Right lung (tissue), 5 donors: ENCODE data around the gene FTH1. TPM values are rescaled to one million over a fixed set of nuclear protein-coding genes. Genes with fewer than 3 reads are reported as not detected.

ENCODE experiments used
- DNase-seq, 2 donors: peaks; one replicate each; pipeline ENCODE4 v3.0.0-alpha.2; 2013
- polyA plus RNA-seq, 5 donors: library from polyadenylated mRNA; unstranded; fragments of 120-200 nt; gene quantifications; one replicate each; pipeline versions ENCODE4 v1.2.1 to v1.2.3, GENCODE V29; 2013; ENCODE audit warnings: inconsistent platforms in 1 of 5, low replicate concordance in 1 of 5; ENCODE audit not compliant: insufficient read length in 5 of 5, insufficient read depth in 1 of 5

Gene FTH1
- polyA plus RNA-seq, 5 donors = 1,688 to 2,297 (median 2,057) TPM

DNA sequence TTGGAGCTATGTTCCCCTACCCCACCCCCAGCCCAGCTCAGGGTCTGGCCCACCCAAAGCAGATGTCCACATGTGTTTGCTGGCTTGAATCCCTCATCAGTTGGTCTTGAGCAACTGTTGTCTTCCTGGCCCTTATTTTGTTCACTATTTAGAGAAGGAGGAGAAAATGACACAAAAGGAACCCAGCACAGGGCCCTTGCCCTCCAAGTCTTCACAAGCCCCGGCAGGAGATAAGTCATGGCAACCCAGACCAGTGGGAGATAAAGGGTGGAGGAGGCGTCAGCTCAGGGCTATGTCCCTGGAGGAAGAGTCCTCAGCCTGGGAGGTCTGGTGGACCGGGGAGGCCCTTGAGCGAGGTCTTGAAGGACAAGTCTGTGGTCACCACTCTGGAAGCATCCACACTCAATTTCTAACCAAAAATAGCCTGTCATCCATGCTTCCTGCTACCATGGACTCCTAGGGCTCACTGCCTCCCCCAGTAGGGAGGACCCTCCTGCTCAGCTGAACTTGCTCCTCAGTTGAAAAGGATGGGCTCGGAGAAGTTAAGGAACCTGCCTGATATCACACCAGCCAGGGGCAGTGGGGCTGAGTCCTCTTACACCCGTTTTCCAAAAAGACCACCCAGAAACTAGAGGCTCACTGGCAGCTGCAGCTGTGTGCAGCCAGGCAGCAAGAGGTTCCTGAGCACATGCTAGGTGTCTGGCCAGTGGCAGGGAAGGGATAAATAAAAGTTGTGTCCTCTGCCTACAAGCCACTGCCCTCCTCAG, 48.3 kb downstream of the FTH1 start:
- DNase-seq = no peak

DNA sequence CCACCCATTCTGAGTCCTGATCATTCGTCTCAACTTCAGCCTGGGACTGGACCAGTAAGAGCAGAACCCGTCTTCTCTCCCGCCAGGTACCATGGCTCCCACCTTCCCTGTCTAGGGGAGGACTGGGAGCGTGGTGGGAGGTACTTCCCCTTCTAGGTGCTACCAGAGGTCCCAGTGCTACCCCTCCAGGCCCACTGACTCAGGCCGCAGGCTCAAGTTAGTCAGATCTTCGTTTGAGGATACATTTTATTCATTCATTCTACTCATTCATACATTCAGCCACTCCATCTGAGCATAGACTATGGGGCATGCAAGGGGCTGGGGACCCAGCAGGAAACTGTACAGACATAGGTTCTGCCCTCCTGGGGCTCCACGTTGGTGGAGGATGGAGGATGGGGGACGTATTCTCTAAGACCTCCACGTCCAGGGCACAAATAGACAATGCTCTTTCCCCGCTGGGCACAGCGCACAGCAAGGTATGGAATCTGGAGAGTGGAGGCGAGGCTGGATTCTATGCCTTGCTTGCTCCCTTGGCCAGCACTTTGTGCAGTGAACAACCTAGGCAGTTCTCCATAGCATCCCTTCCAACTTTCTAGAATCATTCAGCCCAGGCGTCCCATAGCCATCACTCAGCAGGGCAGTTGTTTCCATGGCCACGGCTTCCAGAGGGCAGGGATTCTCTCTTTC, 49.0 kb downstream of the FTH1 start:
- DNase-seq = no peak

DNA sequence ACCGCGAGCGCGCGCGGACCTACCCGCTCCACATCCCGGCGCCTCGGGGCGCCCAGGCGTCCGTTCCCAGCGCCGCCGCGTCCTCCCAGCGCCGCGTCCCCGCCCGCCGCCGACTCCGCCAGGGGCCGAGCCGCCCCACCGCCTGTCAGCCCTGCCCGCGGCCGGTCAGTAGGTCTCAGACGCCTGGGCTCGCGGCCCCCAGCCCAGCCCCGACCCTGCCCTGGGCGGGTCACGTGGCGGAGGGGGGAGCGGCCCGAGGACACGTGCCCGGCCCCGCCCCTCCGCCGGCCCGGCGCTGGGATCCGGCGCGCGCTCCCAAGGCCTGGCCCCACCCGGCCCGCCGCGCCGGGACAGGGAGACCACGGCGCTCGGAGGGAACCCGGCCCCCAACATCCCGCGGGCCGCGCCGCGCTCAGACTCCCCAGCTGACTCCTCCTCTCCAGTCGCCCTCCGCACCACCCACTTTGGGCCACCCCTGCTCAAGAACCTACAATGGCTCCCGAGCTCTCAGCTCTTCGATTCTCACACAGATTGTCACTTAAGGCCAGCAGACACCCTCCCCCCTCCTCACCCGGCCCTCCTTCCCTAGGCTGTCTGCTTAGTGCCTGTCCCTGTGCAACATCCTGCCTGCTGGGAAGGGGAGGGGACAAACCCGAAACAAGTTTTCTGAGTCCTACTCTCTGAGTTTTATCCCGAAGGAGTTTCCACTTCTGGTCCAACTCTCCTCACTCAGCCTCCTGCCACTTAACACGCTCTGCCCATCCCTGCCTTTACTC, 49.9 kb downstream of the FTH1 start, which contains the start of gene RAB3IL1:
TSS of gene RAB3IL1 (minus strand) at position 233 of the 776 bp plus-strand sequence. CDS start at position 34, 199 bp downstream.
- DNase-seq = peak; percentile 57 to 60

- DNase-seq = no peak
Measured at GRCh38 chr11:61916737-61917333, 50.6 kb downstream of the FTH1 start.

DNA sequence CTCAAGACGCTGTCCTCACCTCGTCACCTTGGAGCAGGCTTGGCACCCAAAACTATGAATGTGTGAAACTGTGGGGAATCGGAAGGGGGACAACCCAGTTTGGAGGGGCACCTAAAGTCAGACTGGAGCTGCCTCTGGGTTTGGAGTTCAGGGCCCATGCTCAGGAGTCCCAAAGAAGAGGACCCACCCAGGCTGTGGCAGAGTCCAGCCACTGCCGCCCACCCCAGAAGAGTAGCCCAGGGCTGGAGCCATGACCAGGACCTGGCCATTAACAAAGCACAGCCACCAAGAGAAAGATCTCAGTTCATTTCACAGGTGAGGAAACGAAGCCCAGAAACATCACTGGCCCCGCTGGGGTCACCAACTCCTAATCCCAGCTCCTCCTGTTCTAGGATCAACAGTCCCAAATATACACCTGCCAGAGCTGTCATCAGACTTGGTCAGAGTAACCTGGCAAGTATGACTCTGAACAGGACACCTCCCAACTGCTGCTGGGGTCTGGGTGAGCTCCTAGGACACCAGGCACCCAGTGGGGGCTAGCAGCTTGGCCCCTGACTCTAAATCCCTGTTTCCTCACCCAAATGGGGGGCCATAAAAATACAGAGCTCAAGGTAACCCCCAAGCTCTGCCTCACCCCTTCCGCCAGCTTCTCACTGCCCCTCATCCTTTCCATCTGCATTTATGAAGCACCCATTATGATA, 52.8 kb downstream of the FTH1 start:
- no peak for DNase-seq

Other genes starting within 250 kb of the FTH1 start
- 10 to 100 TPM; 20.7 to 39.0 (median 28.7) TPM for gene MYRF, start 215.0 kb downstream of the FTH1 start, polyA plus RNA-seq
- gene TMEM258, start 175.0 kb downstream of the FTH1 start, polyA plus RNA-seq = 100 to 1,000 TPM; 132 to 212 (median 171) TPM
- gene FEN1, start 174.7 kb downstream of the FTH1 start, polyA plus RNA-seq = 10 to 100 TPM; 24.3 to 38.2 (median 28.5) TPM
- 10 to 100 TPM; 23.0 to 36.2 (median 29.4) TPM for gene FADS1, start 150.6 kb downstream of the FTH1 start, polyA plus RNA-seq
- 100 to 1,000 TPM in 1 of 5 donors, 10 to 100 TPM in 4; 47.7 to 120 (median 74.9) TPM for gene FADS2, start 139.3 kb downstream of the FTH1 start, polyA plus RNA-seq
- gene FADS3, start 76.1 kb downstream of the FTH1 start, polyA plus RNA-seq = 10 to 100 TPM in 3 of 5 donors, 1 to 10 TPM in 2; 7.6 to 17.9 (median 11.1) TPM
- gene RAB3IL1, start 50.1 kb downstream of the FTH1 start, polyA plus RNA-seq = 10 to 100 TPM in 3 of 5 donors, 1 to 10 TPM in 2; 7.4 to 20.2 (median 10.5) TPM
- gene BEST1, start 17.3 kb downstream of the FTH1 start, polyA plus RNA-seq = 1 to 10 TPM; 4.2 to 6.5 (median 6.0) TPM
- 10 to 100 TPM; 29.2 to 38.6 (median 31.3) TPM for gene INCENP, start 156.4 kb upstream of the FTH1 start, polyA plus RNA-seq
- gene SCGB1D1, start 222.6 kb upstream of the FTH1 start, polyA plus RNA-seq = not detected
- gene SCGB2A1, start 241.0 kb upstream of the FTH1 start, polyA plus RNA-seq = under 1 TPM in 2 of 5 donors, not detected in 3; 0.21 to 0.30 TPM